ENCODE data around the gene SNTA1. TPM values are rescaled to one million over a fixed set of nuclear protein-coding genes. Genes with fewer than 3 reads are reported as not detected.

SNTA1 gene
- total and polyA plus RNA-seq, 2 of the 8 experiments (the other 6 are each of a cell fraction or from before 2014, with no cell fraction given): 4.5 to 8.0 TPM

Other genes starting within 250 kb of the SNTA1 start
- gene BPIFA3, start 226.4 kb downstream of the SNTA1 start, total RNA-seq (2021; fragmentation: NEBNext Ultra II Directional; extraction: Animal tissue kit (Norgen Biotek cat#: 25700)): not detected in 2 replicates
- gene BPIFA3, start 226.4 kb downstream of the SNTA1 start, polyA plus RNA-seq (2011; rRNA removed): not detected in 2 replicates
- not detected in 2 replicates for gene BPIFA1, start 207.8 kb downstream of the SNTA1 start, total RNA-seq (2021; fragmentation: NEBNext Ultra II Directional; extraction: Animal tissue kit (Norgen Biotek cat#: 25700))
- gene BPIFA1, start 207.8 kb downstream of the SNTA1 start, polyA plus RNA-seq (2011; rRNA removed): not detected in 2 replicates
- not detected in 2 replicates for gene BPIFB1, start 160.5 kb downstream of the SNTA1 start, total RNA-seq (2021; fragmentation: NEBNext Ultra II Directional; extraction: Animal tissue kit (Norgen Biotek cat#: 25700))
- not detected in 2 replicates for gene BPIFB1, start 160.5 kb downstream of the SNTA1 start, polyA plus RNA-seq (2011; rRNA removed)
- gene CDK5RAP1, start 42.2 kb downstream of the SNTA1 start, total RNA-seq (2021; fragmentation: NEBNext Ultra II Directional; extraction: Animal tissue kit (Norgen Biotek cat#: 25700)): 42.0 and 46.6 TPM in 2 replicates
- gene CDK5RAP1, start 42.2 kb downstream of the SNTA1 start, polyA plus RNA-seq (2011; rRNA removed): 37.8 and 42.4 TPM in 2 replicates
- gene CBFA2T2, start 46.3 kb upstream of the SNTA1 start, total RNA-seq (2021; fragmentation: NEBNext Ultra II Directional; extraction: Animal tissue kit (Norgen Biotek cat#: 25700)): 11.0 and 12.9 TPM in 2 replicates
- gene CBFA2T2, start 46.3 kb upstream of the SNTA1 start, polyA plus RNA-seq (2011; rRNA removed): 11.6 and 17.1 TPM in 2 replicates
- gene C20orf144, start 218.6 kb upstream of the SNTA1 start, total RNA-seq (2021; fragmentation: NEBNext Ultra II Directional; extraction: Animal tissue kit (Norgen Biotek cat#: 25700)): 0.23 and 0.24 TPM in 2 replicates
- gene C20orf144, start 218.6 kb upstream of the SNTA1 start, polyA plus RNA-seq (2011; rRNA removed): 0.21 and 0.24 TPM in 2 replicates
- not detected in 2 replicates for gene ACTL10, start 223.2 kb upstream of the SNTA1 start, total RNA-seq (2021; fragmentation: NEBNext Ultra II Directional; extraction: Animal tissue kit (Norgen Biotek cat#: 25700))
- gene ACTL10, start 223.2 kb upstream of the SNTA1 start, polyA plus RNA-seq (2011; rRNA removed): 0.20 and 0.26 TPM in 2 replicates
- gene NECAB3, start 230.7 kb upstream of the SNTA1 start, total RNA-seq (2021; fragmentation: NEBNext Ultra II Directional; extraction: Animal tissue kit (Norgen Biotek cat#: 25700)): 19.7 and 20.5 TPM in 2 replicates
- gene NECAB3, start 230.7 kb upstream of the SNTA1 start, polyA plus RNA-seq (2011; rRNA removed): 46.2 and 72.6 TPM in 2 replicates
- gene E2F1, start 242.6 kb upstream of the SNTA1 start, total RNA-seq (2021; fragmentation: NEBNext Ultra II Directional; extraction: Animal tissue kit (Norgen Biotek cat#: 25700)): 35.3 and 35.8 TPM in 2 replicates
- 33.4 and 56.3 TPM in 2 replicates for gene E2F1, start 242.6 kb upstream of the SNTA1 start, polyA plus RNA-seq (2011; rRNA removed)

All from H1 (cell line).